ENCODE data around the gene SUGCT.

The SUGCT gene

DNA sequence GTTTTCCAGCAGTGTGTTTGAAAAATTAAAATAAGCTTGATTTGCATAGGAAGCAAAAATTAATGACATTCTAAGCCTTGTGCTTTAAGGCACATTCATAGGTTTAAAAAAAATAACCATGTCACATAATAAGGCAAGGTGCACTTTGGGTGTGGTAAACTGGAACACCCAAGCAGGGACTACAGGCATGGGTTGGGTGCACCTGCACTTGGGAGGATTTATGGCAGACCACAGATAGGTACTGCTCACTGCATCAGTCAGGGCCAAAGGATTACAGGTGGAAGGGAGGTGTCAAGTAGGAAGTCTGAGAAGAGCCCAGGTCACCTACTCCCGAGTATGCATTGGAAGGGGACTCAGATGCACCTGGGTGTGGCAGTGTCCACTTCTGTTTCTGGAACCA, 753.7 kb downstream of the SUGCT start:
- Histone ChIP-seq H3K4me3 (ENCODE audit: low read depth, low read length) (no peak overlapping the region), H3K9me3 (ENCODE audit: control insufficient read depth, low read length) (no peaks in the 10 kb centered on the region), H3K9ac (no peak overlapping the region), H3K79me2 (no peaks in the 10 kb centered on the region), H3K4me1 (no peaks in the 10 kb centered on the region), H3K27me3 (ENCODE audit: control insufficient read depth, insufficient read depth, low read length) (no peaks in the 10 kb centered on the region), H3K27ac (no peak overlapping the region), H3K4me2 (ENCODE audit: low read length) (no peak overlapping the region), H3K36me3 (ENCODE audit: control insufficient read depth, insufficient read depth, low read length) (no peaks in the 10 kb centered on the region), H2AFZ (no peak overlapping the region)
- TF ChIP-seq, protein P1, sequence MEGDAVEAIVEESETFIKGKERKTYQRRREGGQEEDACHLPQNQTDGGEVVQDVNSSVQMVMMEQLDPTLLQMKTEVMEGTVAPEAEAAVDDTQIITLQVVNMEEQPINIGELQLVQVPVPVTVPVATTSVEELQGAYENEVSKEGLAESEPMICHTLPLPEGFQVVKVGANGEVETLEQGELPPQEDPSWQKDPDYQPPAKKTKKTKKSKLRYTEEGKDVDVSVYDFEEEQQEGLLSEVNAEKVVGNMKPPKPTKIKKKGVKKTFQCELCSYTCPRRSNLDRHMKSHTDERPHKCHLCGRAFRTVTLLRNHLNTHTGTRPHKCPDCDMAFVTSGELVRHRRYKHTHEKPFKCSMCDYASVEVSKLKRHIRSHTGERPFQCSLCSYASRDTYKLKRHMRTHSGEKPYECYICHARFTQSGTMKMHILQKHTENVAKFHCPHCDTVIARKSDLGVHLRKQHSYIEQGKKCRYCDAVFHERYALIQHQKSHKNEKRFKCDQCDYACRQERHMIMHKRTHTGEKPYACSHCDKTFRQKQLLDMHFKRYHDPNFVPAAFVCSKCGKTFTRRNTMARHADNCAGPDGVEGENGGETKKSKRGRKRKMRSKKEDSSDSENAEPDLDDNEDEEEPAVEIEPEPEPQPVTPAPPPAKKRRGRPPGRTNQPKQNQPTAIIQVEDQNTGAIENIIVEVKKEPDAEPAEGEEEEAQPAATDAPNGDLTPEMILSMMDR (IDR thresholded peaks at IDR 0.05) = no peak

DNA sequence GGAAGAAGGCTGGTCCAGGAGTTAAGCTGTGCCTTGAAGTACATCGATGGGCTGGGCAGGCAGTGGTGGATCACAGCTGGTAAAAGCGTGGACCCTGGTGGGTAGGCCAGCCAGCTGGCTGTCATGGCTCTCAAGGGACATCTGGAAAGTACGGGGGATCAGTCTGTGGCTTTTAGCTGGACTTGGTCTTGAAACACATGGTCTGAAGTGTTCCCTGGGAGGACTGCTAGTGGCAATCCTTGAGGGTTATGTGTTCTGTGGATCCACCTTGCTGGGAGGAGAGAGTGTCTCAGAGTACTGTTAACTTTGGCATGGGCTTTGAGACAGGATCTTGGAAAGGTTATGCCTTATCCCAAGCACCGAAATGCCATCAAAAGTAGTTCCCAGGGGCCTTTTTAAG, 754.3 kb downstream of the SUGCT start:
- Histone ChIP-seq H3K27me3 (ENCODE audit: control insufficient read depth, insufficient read depth, low read length) (no peaks in the 10 kb centered on the region), H3K36me3 (ENCODE audit: control insufficient read depth, insufficient read depth, low read length) (no peaks in the 10 kb centered on the region), H3K79me2 (no peaks in the 10 kb centered on the region), H2AFZ (no peak overlapping the region), H3K4me1 (no peaks in the 10 kb centered on the region), H3K4me3 (ENCODE audit: low read depth, low read length) (no peak overlapping the region), H3K9ac (no peak overlapping the region), H3K9me3 (ENCODE audit: control insufficient read depth, low read length) (no peaks in the 10 kb centered on the region), H3K4me2 (ENCODE audit: low read length) (no peak overlapping the region), H3K27ac (no peak overlapping the region)
- TF ChIP-seq, protein P1 (IDR thresholded peaks at IDR 0.05) = no peak

DNA sequence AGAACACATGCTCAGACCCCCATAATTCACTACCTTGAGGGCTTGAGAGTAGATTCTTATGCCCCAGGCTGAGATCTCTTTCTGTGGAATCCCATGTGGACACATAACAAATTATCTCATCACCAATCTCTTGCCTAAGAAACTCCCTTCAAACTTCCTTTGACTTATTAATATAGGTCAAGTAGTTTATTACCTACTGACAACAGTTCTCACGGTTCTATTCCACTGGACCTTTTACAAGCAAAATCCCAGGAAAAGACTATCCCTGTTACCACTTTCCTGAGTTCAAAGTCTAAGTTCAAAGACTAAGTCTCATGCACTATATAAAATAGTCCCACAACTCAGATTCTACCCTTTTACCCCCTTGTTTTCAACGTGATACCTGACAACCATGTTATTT, 754.7 kb downstream of the SUGCT start:
- Histone ChIP-seq H2AFZ (no peak overlapping the region), H3K4me1 (no peaks in the 10 kb centered on the region), H3K4me2 (ENCODE audit: low read length) (no peak overlapping the region), H3K36me3 (ENCODE audit: control insufficient read depth, insufficient read depth, low read length) (no peaks in the 10 kb centered on the region), H3K27ac (no peak overlapping the region), H3K27me3 (ENCODE audit: control insufficient read depth, insufficient read depth, low read length) (no peaks in the 10 kb centered on the region), H3K9me3 (ENCODE audit: control insufficient read depth, low read length) (no peaks in the 10 kb centered on the region), H3K9ac (no peak overlapping the region), H3K79me2 (no peaks in the 10 kb centered on the region), H3K4me3 (ENCODE audit: low read depth, low read length) (no peak overlapping the region)
- TF ChIP-seq, protein P1 (IDR thresholded peaks at IDR 0.05) = no peak

DNA sequence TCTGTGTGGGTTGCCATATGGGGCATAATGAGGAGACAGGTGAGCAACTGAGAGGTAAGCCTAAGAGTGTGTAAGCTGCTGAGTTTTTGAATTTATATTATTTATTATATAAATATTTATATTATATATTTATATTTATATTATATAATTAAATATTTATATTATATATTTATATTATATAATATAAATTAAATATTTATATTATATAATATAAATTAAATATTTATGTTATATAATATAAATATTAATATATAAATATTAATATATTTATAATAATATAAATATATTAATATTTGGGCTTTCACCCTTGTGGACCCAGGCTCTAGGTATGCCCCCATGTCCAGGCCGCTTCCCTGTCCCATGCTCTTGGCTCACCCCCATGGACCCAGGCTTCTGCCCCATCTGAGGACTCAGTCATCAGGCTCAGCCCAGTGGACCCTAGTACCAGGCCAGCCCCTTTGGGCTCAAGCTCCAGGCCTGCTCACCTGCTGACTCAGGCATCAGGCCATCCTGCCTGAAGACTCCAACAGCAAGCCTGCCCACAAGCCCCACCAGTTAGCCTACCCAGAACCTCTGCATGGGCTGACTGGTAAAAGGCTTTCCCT, 755.4 kb downstream of the SUGCT start:
- H3K4me2 ChIP-seq (ENCODE audit: low read length) = no peak overlapping the region
- no peak overlapping the region for H3K4me3 ChIP-seq (ENCODE audit: low read depth, low read length)
- H3K79me2 ChIP-seq = no peaks in the 10 kb centered on the region
- no peaks in the 10 kb centered on the region for H3K9me3 ChIP-seq (ENCODE audit: control insufficient read depth, low read length)
- no peak overlapping the region for H3K27ac ChIP-seq
- H2AFZ ChIP-seq = no peak overlapping the region
- H3K4me1 ChIP-seq = no peaks in the 10 kb centered on the region
- H3K27me3 ChIP-seq (ENCODE audit: control insufficient read depth, insufficient read depth, low read length) = no peaks in the 10 kb centered on the region
- TF ChIP-seq, protein P1 (IDR thresholded peaks at IDR 0.05) = no peak
- H3K36me3 ChIP-seq (ENCODE audit: control insufficient read depth, insufficient read depth, low read length) = no peaks in the 10 kb centered on the region
- H3K9ac ChIP-seq = no peak overlapping the region

DNA sequence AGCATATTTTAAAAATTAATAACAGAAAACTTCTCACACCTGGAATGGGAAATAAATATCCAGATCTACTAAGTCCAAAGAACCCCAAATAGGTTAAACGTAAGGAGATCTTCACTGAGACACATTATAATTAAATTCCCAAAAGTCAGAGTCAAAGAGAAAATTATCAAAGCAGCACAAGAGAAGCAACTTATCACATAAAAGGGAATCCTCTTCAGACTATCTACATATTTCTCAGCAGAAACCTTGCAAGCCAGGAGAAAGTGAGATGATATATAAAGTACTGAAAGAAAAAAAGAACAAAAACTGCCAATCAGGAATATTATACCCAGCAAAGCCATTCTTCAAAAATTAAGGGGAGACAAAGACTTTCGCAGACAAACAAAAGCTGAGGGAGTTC, 756.4 kb downstream of the SUGCT start:
- no peak overlapping the region for H3K4me2 ChIP-seq (ENCODE audit: low read length)
- H3K79me2 ChIP-seq = no peaks in the 10 kb centered on the region
- TF ChIP-seq, protein P1 (IDR thresholded peaks at IDR 0.05) = no peak
- H2AFZ ChIP-seq = no peak overlapping the region
- no peaks in the 10 kb centered on the region for H3K9me3 ChIP-seq (ENCODE audit: control insufficient read depth, low read length)
- H3K4me1 ChIP-seq = no peaks in the 10 kb centered on the region
- no peaks in the 10 kb centered on the region for H3K27me3 ChIP-seq (ENCODE audit: control insufficient read depth, insufficient read depth, low read length)
- no peaks in the 10 kb centered on the region for H3K36me3 ChIP-seq (ENCODE audit: control insufficient read depth, insufficient read depth, low read length)
- no peak overlapping the region for H3K27ac ChIP-seq
- no peak overlapping the region for H3K9ac ChIP-seq
- H3K4me3 ChIP-seq (ENCODE audit: low read depth, low read length) = no peak overlapping the region

All from parathyroid adenoma (tissue), 2 donors.